Lower lobe of right lung (tissue), 2 donors: ENCODE measurements around the gene ANKRD33. TPM values are rescaled to one million over a fixed set of nuclear protein-coding genes. Genes with fewer than 3 reads are reported as not detected.
A peak's percentile ranks its signal among the peaks of the same experiment; 100 is the strongest.

Source experiments
- ATAC-seq, 2 donors: fragments of 200-7000 bp; cut with Tn5 transposase; one replicate each; pipeline ENCODE4 v1.9.1; 2020 to 2022; ENCODE audit warnings: mild to moderate bottlenecking in 2 of 2, moderate library complexity in 2 of 2
- DNase-seq: peaks from one replicate; pipeline ENCODE4 v3.0.0-alpha.2; 2020
- H3K27ac ChIP-seq: fragments of 200-600 bp; one replicate; pipeline ENCODE4 v1.8.0; 2022
- H3K27me3 ChIP-seq: fragments of 200-600 bp; one replicate; pipeline ENCODE4 v1.8.0; 2022; ENCODE audit warnings: low read depth
- H3K36me3 ChIP-seq: fragments of 200-600 bp; one replicate; pipeline ENCODE4 v1.8.0; 2022; ENCODE audit warnings: mild to moderate bottlenecking
- H3K4me1 ChIP-seq: fragments of 200-600 bp; one replicate; pipeline ENCODE4 v1.8.0; 2022
- H3K4me3 ChIP-seq: fragments of 200-600 bp; one replicate; pipeline ENCODE4 v1.8.0; 2022; ENCODE audit warnings: mild to moderate bottlenecking
- H3K9me3 ChIP-seq: fragments of 200-600 bp; one replicate; pipeline ENCODE4 v1.8.0; 2022
- CTCF ChIP-seq: fragments of 200-600 bp; IDR thresholded peaks from one replicate; pipeline ENCODE4 v1.8.0; 2022; ENCODE audit warnings: antibody characterized with exemption, mild to moderate bottlenecking
- intact Hi-C: fragments of 100-400 bp; cut with DNase I; formaldehyde crosslinking; loops from one replicate; pipeline ENCODE4 v1.11.0; 2022
- long read RNA-seq: library from polyadenylated mRNA; unstranded; transcript quantifications from one replicate; pipeline ENCODE4 v2.0.0, GENCODE V29; 2021
- total RNA-seq: library from RNA; stranded (reverse); fragmentation: NEBNext Ultra II Directional; extraction: Animal tissue kit (Norgen Biotek cat#: 25700); gene quantifications from one replicate; pipeline ENCODE4 v1.2.1, GENCODE V29; 2021
- donor health status: DM: no; HTN: yes; CAD: no; lungs with severe emphysema.

Gene ANKRD33
- total RNA-seq, result not detected
- long read RNA-seq, result 0 reads

GRCh38 chr12:51887476-51888315 lies at the start of gene ANKRD33:
ANKRD33 (plus strand) TSS chr12:51888103; CDS start chr12:51888187, 84 bp downstream.
- Histone ChIP-seq H3K27me3 (no peaks in the 10 kb centered on the region), H3K4me1 (peaks cover 13% of the 10 kb centered on the region), H3K9me3 (no peaks in the 10 kb centered on the region), H3K36me3 (no peaks in the 10 kb centered on the region), H3K4me3 (no peak within 1 kb of the TSS), H3K27ac (no peak within 1 kb of the TSS)
- DNase-seq (no peak), ATAC-seq (peak in 1 of 2 donors; percentile 31)
- TF ChIP-seq CTCF, result no peak
- intact Hi-C loops, result no loop called here

GRCh38 chr12:51838762-51839161 lies 49.1 kb upstream of the ANKRD33 start:
- H3K36me3 ChIP-seq, result no peaks in the 10 kb centered on the region
- H3K27ac ChIP-seq, result no peak overlapping the region
- intact Hi-C loops, result no loop called here
- no peaks in the 10 kb centered on the region for H3K4me1 ChIP-seq
- peaks cover 23% of the 10 kb centered on the region for H3K27me3 ChIP-seq
- no peak for ATAC-seq
- no peak for DNase-seq
- no peaks in the 10 kb centered on the region for H3K9me3 ChIP-seq
- no peak for TF ChIP-seq CTCF
- H3K4me3 ChIP-seq, result no peak overlapping the region

- intact Hi-C loops, result no loop called here
- Histone ChIP-seq H3K36me3 (no peaks in the 10 kb centered on the region), H3K27me3 (peaks cover 26% of the 10 kb centered on the region), H3K27ac (no peak overlapping the region), H3K4me1 (no peaks in the 10 kb centered on the region), H3K9me3 (no peaks in the 10 kb centered on the region), H3K4me3 (no peak overlapping the region)
- no peak for TF ChIP-seq CTCF
- no peak for DNase-seq
- no peak for ATAC-seq
Observed at GRCh38 chr12:51839310-51839947, 48.5 kb upstream of the ANKRD33 start.

GRCh38 chr12:51840966-51841365 lies 46.9 kb upstream of the ANKRD33 start:
- TF ChIP-seq CTCF, result no peak
- no peak for ATAC-seq
- DNase-seq, result no peak
- H3K27me3 ChIP-seq, result peaks cover 34% of the 10 kb centered on the region
- no peaks in the 10 kb centered on the region for H3K9me3 ChIP-seq
- H3K36me3 ChIP-seq, result no peaks in the 10 kb centered on the region
- no peak overlapping the region for H3K4me3 ChIP-seq
- intact Hi-C loops, result no loop called here
- H3K4me1 ChIP-seq, result peaks cover under 1% of the 10 kb centered on the region
- H3K27ac ChIP-seq, result no peak overlapping the region

- peaks cover 8% of the 10 kb centered on the region for H3K4me1 ChIP-seq
- ATAC-seq (no peak), DNase-seq (no peak)
- no peaks in the 10 kb centered on the region for H3K9me3 ChIP-seq
- no peak overlapping the region for H3K27ac ChIP-seq
- peaks cover 41% of the 10 kb centered on the region for H3K27me3 ChIP-seq
- no peak overlapping the region for H3K4me3 ChIP-seq
- intact Hi-C loops, result no loop called here
- TF ChIP-seq CTCF, result no peak
- H3K36me3 ChIP-seq, result no peaks in the 10 kb centered on the region
Observed at GRCh38 chr12:51841727-51842126, 46.2 kb upstream of the ANKRD33 start.
